ENCODE data around the gene C1QC. TPM values are rescaled to one million over a fixed set of nuclear protein-coding genes. Genes with fewer than 3 reads are reported as not detected.
"Not testable (repeated sequence)": the region's sequence is repeated elsewhere in the genome, so short reads cannot be mapped to it uniquely, and the experiment has no call there.

C1QC gene
- total RNA-seq, 1 experiment from 2014 or later = not detected

DNA sequence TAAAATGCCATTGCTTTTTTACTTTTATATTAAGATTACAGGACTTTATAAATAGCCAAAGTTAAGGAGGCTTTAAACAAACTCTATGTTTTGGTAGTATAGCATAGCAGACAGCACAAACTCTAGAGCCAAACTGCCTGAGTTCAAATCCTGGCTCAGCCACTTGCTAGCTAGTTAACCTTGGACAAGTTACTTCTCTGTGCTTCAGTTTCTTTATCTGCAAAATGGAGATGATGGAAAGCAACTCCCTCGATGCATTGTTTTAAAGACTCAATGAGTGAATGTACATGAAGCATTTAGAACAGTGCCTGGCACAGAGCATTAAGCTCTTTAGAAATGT, 30.9 kb downstream of the C1QC start:
- Mint-ChIP-seq H3K27me3 (ENCODE audit: low read depth) (peaks cover 3% of the 10 kb centered on the region), H3K27ac (no peak overlapping the region), H3K9me3 (no peaks in the 10 kb centered on the region; a peak in 1 of 5 replicates), H3K36me3 (ENCODE audit: insufficient read depth in 1 of 3, low read depth in 3 of 3) (no peaks in the 10 kb centered on the region), H3K4me3 (no peak overlapping the region), H3K4me1 (peaks cover 0 to 20% of the 10 kb centered on the region in 2 experiments; a peak in 3 of 4 replicates)
- Histone ChIP-seq H3T11ph (ENCODE audit: low read length) (no peak overlapping the region), H3K79me1 (ENCODE audit: insufficient read depth, low read depth, low read length, poor library complexity, severe bottlenecking) (no peaks in the 10 kb centered on the region), H3K56ac (ENCODE audit: insufficient read length, low read depth, low read length) (no peak overlapping the region), H3K9ac (ENCODE audit: extremely low read depth, insufficient read length, low read length) (no peak overlapping the region), H3K14ac (ENCODE audit: insufficient read depth, low read length) (no peak overlapping the region), H3K4me1 (ENCODE audit: insufficient read depth, low read length) (peaks cover 7% of the 10 kb centered on the region; the same call in 1 of the 2 replicates), H2BK5ac (ENCODE audit: insufficient read length, low read length) (no peak overlapping the region), H2AFZ (ENCODE audit: low read length) (no peak overlapping the region), H3K4ac (ENCODE audit: low read depth, low read length) (no peak overlapping the region), H4K8ac (replicated peaks; ENCODE audit: insufficient read length, low read depth, low read length) (no peak overlapping the region), H4K20me1 (ENCODE audit: control insufficient read depth, insufficient read depth, insufficient read length) (no peaks in the 10 kb centered on the region), H3K27ac (ENCODE audit: insufficient read length, low read depth, low read length) (no peak overlapping the region), H2BK120ac (ENCODE audit: low read depth, low read length, poor library complexity, severe bottlenecking) (no peak overlapping the region), H3K23ac (ENCODE audit: insufficient read length, low read depth, low read length) (no peak overlapping the region), H4K91ac (ENCODE audit: insufficient read length, low read depth, low read length) (no peak overlapping the region), H3K27me3 (ENCODE audit: insufficient read depth, low read length) (no peaks in the 10 kb centered on the region), H2BK15ac (ENCODE audit: low read depth, low read length) (no peak overlapping the region), H2AK5ac (ENCODE audit: insufficient read length, low read length) (no peak overlapping the region), H3K9me3 (ENCODE audit: control insufficient read depth, low read depth, low read length) (no peaks in the 10 kb centered on the region), H3K4me2 (ENCODE audit: insufficient read depth, insufficient read length, low read length) (no peak overlapping the region), H3K79me2 (ENCODE audit: insufficient read depth, low read length) (no peaks in the 10 kb centered on the region), H4K5ac (ENCODE audit: insufficient read length, low read depth, low read length) (no peak overlapping the region), H2BK20ac (ENCODE audit: low read depth, low read length, poor library complexity, severe bottlenecking) (no peak overlapping the region), H3K23me2 (ENCODE audit: insufficient read length, low read depth, low read length, poor library complexity, severe bottlenecking) (no peaks in the 10 kb centered on the region), H2BK12ac (ENCODE audit: insufficient read length, low read depth, low read length) (no peak overlapping the region), H3K18ac (ENCODE audit: insufficient read length, low read depth, low read length) (no peak overlapping the region)
- TF ChIP-seq, protein P1, sequence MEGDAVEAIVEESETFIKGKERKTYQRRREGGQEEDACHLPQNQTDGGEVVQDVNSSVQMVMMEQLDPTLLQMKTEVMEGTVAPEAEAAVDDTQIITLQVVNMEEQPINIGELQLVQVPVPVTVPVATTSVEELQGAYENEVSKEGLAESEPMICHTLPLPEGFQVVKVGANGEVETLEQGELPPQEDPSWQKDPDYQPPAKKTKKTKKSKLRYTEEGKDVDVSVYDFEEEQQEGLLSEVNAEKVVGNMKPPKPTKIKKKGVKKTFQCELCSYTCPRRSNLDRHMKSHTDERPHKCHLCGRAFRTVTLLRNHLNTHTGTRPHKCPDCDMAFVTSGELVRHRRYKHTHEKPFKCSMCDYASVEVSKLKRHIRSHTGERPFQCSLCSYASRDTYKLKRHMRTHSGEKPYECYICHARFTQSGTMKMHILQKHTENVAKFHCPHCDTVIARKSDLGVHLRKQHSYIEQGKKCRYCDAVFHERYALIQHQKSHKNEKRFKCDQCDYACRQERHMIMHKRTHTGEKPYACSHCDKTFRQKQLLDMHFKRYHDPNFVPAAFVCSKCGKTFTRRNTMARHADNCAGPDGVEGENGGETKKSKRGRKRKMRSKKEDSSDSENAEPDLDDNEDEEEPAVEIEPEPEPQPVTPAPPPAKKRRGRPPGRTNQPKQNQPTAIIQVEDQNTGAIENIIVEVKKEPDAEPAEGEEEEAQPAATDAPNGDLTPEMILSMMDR (conservative IDR thresholded peaks at IDR 0.05) = no peak
- no peak for DNase-seq
- WGBS (ENCODE audit: extremely low coverage, insufficient read length, low lambda C conversion rate) = no CpG with 5 or more reads among the region's 1 CpG

DNA sequence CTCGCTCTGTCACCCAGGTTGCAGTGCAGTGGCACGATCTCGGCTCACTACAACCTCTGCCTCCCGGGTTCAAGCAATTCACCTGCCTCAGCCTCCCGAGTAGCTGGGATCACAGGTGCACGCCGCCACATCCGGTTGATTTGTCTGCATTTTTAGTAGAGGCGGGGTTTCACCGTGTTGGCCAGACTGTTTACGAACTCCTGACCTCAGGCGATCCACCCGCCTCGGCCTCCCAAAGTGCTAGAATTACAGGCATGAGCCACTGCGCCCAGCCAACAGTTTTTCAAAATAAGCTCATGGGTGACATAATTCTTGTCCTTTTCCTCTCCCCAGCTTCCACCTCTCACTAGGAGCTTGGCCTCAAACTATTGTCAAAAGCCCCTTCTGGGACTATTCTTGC, 32.7 kb downstream of the C1QC start:
- not testable (repeated sequence) for H3K14ac ChIP-seq (ENCODE audit: insufficient read depth, low read length); H3K4me1 ChIP-seq (ENCODE audit: insufficient read depth, low read length); H3K4ac ChIP-seq (ENCODE audit: low read depth, low read length); H4K5ac ChIP-seq (ENCODE audit: insufficient read length, low read depth, low read length); H2BK120ac ChIP-seq (ENCODE audit: low read depth, low read length, poor library complexity, severe bottlenecking); H3T11ph ChIP-seq (ENCODE audit: low read length); H3K27ac Mint-ChIP-seq; H3K9me3 Mint-ChIP-seq; DNase-seq; H4K20me1 ChIP-seq (ENCODE audit: control insufficient read depth, insufficient read depth, insufficient read length); H3K4me2 ChIP-seq (ENCODE audit: insufficient read depth, insufficient read length, low read length); H3K36me3 Mint-ChIP-seq (ENCODE audit: insufficient read depth in 1 of 3, low read depth in 3 of 3); H4K8ac ChIP-seq (replicated peaks; ENCODE audit: insufficient read length, low read depth, low read length); H3K23ac ChIP-seq (ENCODE audit: insufficient read length, low read depth, low read length); H2BK12ac ChIP-seq (ENCODE audit: insufficient read length, low read depth, low read length); H3K23me2 ChIP-seq (ENCODE audit: insufficient read length, low read depth, low read length, poor library complexity, severe bottlenecking); H3K56ac ChIP-seq (ENCODE audit: insufficient read length, low read depth, low read length); H2BK5ac ChIP-seq (ENCODE audit: insufficient read length, low read length); H2AK5ac ChIP-seq (ENCODE audit: insufficient read length, low read length); H3K27me3 Mint-ChIP-seq (ENCODE audit: low read depth); H4K91ac ChIP-seq (ENCODE audit: insufficient read length, low read depth, low read length); H3K79me2 ChIP-seq (ENCODE audit: insufficient read depth, low read length); H2BK20ac ChIP-seq (ENCODE audit: low read depth, low read length, poor library complexity, severe bottlenecking); H2BK15ac ChIP-seq (ENCODE audit: low read depth, low read length); H3K9ac ChIP-seq (ENCODE audit: extremely low read depth, insufficient read length, low read length); H2AFZ ChIP-seq (ENCODE audit: low read length); H3K9me3 ChIP-seq (ENCODE audit: control insufficient read depth, low read depth, low read length); H3K4me3 Mint-ChIP-seq; H3K18ac ChIP-seq (ENCODE audit: insufficient read length, low read depth, low read length); H3K79me1 ChIP-seq (ENCODE audit: insufficient read depth, low read depth, low read length, poor library complexity, severe bottlenecking); H3K27ac ChIP-seq (ENCODE audit: insufficient read length, low read depth, low read length); H3K27me3 ChIP-seq (ENCODE audit: insufficient read depth, low read length)
- H3K4me1 Mint-ChIP-seq = peaks cover 0 to 13% of the 10 kb centered on the region in 2 experiments; a peak in 3 of 4 replicates
- no CpG with 5 or more reads among the region's 15 CpGs for WGBS (ENCODE audit: extremely low coverage, insufficient read length, low lambda C conversion rate)

All from H9 (cell line).